Measurements from ENCODE around the gene PLSCR3. TPM values are rescaled to one million over a fixed set of nuclear protein-coding genes. Genes with fewer than 3 reads are reported as not detected.

PLSCR3 gene
- total RNA-seq, 1 experiment from 2014 or later, result 31.5 TPM

DNA sequence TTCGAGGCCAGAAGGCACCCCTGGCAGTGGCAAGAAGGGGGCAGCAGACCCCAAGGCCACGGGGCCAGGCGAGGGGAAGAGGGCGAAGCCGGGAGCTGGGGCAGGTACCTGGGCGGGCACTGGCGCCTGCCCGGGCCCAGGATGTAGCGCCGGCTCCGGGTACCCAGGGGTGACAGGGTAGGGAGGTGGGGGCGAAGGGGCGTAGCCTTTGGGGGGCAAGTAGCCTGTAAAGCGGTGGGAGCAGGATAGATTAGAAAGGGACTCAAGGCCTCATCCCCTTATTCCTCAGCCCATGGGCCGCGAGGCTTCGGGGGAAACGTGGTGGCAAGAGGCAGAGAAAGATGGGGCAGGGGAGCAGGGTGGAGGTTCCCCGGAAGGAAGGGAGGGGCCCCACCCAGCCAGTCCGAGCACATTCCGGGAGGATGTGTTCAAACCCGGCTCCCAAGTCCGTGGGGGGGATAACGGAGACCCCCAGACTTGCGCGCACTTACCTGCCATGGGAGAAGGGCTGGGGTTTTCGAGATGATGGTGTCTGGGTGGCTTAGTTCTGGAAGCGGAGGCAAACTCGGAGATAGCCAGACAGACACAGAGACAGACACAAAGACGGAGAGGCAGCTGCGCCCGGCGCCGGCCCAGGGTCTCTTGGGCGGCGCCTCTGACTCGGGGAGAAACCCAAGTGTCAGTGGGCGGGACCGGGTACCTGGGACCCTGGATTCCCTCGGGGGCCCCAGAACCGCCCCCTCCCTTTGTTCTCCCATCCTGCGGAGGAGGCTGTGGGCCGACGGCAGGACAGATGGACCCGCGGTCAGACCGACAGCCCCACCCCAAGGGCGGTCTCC, 493 bp downstream of the PLSCR3 start:
- H2BK12ac ChIP-seq (ENCODE audit: insufficient read length, low read depth, low read length), result no peak overlapping the region
- peaks cover 12% of the 10 kb centered on the region for H3K23me2 ChIP-seq (ENCODE audit: insufficient read length, low read depth, low read length, poor library complexity, severe bottlenecking)
- H3K56ac ChIP-seq (ENCODE audit: insufficient read length, low read depth, low read length), result no peak overlapping the region
- H3K23ac ChIP-seq (ENCODE audit: insufficient read length, low read depth, low read length), result no peak overlapping the region
- H2BK15ac ChIP-seq (ENCODE audit: low read depth, low read length), result no peak overlapping the region
- no peak overlapping the region for H3T11ph ChIP-seq (ENCODE audit: low read length)
- peak overlapping the region in 1 of 3 experiments; percentile 90; a peak in 2 of 7 replicates for H3K27ac Mint-ChIP-seq
- H3K27me3 ChIP-seq (ENCODE audit: insufficient read depth, low read length), result no peaks in the 10 kb centered on the region
- H3K9me3 Mint-ChIP-seq, result no peaks in the 10 kb centered on the region; a peak in 1 of 5 replicates
- H4K5ac ChIP-seq (ENCODE audit: insufficient read length, low read depth, low read length), result no peak overlapping the region
- H2AFZ ChIP-seq (ENCODE audit: low read length), result no peak overlapping the region
- no peak overlapping the region for H3K4ac ChIP-seq (ENCODE audit: low read depth, low read length)
- peak; percentile 81 for DNase-seq
- TF ChIP-seq, protein P1, sequence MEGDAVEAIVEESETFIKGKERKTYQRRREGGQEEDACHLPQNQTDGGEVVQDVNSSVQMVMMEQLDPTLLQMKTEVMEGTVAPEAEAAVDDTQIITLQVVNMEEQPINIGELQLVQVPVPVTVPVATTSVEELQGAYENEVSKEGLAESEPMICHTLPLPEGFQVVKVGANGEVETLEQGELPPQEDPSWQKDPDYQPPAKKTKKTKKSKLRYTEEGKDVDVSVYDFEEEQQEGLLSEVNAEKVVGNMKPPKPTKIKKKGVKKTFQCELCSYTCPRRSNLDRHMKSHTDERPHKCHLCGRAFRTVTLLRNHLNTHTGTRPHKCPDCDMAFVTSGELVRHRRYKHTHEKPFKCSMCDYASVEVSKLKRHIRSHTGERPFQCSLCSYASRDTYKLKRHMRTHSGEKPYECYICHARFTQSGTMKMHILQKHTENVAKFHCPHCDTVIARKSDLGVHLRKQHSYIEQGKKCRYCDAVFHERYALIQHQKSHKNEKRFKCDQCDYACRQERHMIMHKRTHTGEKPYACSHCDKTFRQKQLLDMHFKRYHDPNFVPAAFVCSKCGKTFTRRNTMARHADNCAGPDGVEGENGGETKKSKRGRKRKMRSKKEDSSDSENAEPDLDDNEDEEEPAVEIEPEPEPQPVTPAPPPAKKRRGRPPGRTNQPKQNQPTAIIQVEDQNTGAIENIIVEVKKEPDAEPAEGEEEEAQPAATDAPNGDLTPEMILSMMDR (conservative IDR thresholded peaks at IDR 0.05), result peak; percentile 60
- peaks cover 2% of the 10 kb centered on the region for H3K27me3 Mint-ChIP-seq (ENCODE audit: low read depth)
- peak overlapping the region; percentile 51; the same call in 1 of the 2 replicates for H3K14ac ChIP-seq (ENCODE audit: insufficient read depth, low read length)
- no peaks in the 10 kb centered on the region for H3K79me1 ChIP-seq (ENCODE audit: insufficient read depth, low read depth, low read length, poor library complexity, severe bottlenecking)
- no peak overlapping the region for H2BK20ac ChIP-seq (ENCODE audit: low read depth, low read length, poor library complexity, severe bottlenecking)
- peaks cover 7% of the 10 kb centered on the region; the same call in 1 of the 2 replicates for H3K4me1 ChIP-seq (ENCODE audit: insufficient read depth, low read length)
- no CpG with 5 or more reads among the region's 48 CpGs for WGBS (ENCODE audit: extremely low coverage, insufficient read length, low lambda C conversion rate)
- H3K4me3 Mint-ChIP-seq, result peak overlapping the region; percentile 87 to 96
- no peaks in the 10 kb centered on the region for H3K9me3 ChIP-seq (ENCODE audit: control insufficient read depth, low read depth, low read length)
- H2AK5ac ChIP-seq (ENCODE audit: insufficient read length, low read length), result no peak overlapping the region
- no peak overlapping the region for H3K27ac ChIP-seq (ENCODE audit: insufficient read length, low read depth, low read length)
- no peak overlapping the region for H4K8ac ChIP-seq (replicated peaks; ENCODE audit: insufficient read length, low read depth, low read length)
- no peak overlapping the region for H4K91ac ChIP-seq (ENCODE audit: insufficient read length, low read depth, low read length)
- H3K4me1 Mint-ChIP-seq, result peaks cover 22% of the 10 kb centered on the region in 2 experiments
- no peak overlapping the region for H3K18ac ChIP-seq (ENCODE audit: insufficient read length, low read depth, low read length)
- no peaks in the 10 kb centered on the region for H3K79me2 ChIP-seq (ENCODE audit: insufficient read depth, low read length)
- peaks cover 20 to 35% (median 25%) of the 10 kb centered on the region in 3 experiments for H3K36me3 Mint-ChIP-seq (ENCODE audit: insufficient read depth in 1 of 3, low read depth in 3 of 3)
- H2BK120ac ChIP-seq (ENCODE audit: low read depth, low read length, poor library complexity, severe bottlenecking), result no peak overlapping the region
- H3K9ac ChIP-seq (ENCODE audit: extremely low read depth, insufficient read length, low read length), result no peak overlapping the region
- peaks cover 2% of the 10 kb centered on the region for H4K20me1 ChIP-seq (ENCODE audit: control insufficient read depth, insufficient read depth, insufficient read length)
- H3K4me2 ChIP-seq (ENCODE audit: insufficient read depth, insufficient read length, low read length), result peak overlapping the region; percentile 92
- no peak overlapping the region for H2BK5ac ChIP-seq (ENCODE audit: insufficient read length, low read length)

Measured in H9 (cell line).